Posterior cingulate gyrus (tissue), 11 donors: ENCODE results near the gene ARHGAP22.
A peak's percentile ranks its signal among the peaks of the same experiment; 100 is the strongest.

ENCODE experiments used
- DNase-seq, 10 donors: peaks; one replicate each; pipeline versions ENCODE4 v3.0.0 to v3.0.0-alpha.2; 2020 to 2021; ENCODE audit warnings: mixed read lengths in 3 of 10
- intact Hi-C: fragments of 100-400 bp; cut with DNase I; formaldehyde crosslinking; loops from one replicate; pipeline ENCODE4 v1.15.1; 2023

ARHGAP22 gene

GRCh38 chr10:48470893-48471805 lies 133.7 kb downstream of the ARHGAP22 start:
- intact Hi-C loops: no loop called here

DNA sequence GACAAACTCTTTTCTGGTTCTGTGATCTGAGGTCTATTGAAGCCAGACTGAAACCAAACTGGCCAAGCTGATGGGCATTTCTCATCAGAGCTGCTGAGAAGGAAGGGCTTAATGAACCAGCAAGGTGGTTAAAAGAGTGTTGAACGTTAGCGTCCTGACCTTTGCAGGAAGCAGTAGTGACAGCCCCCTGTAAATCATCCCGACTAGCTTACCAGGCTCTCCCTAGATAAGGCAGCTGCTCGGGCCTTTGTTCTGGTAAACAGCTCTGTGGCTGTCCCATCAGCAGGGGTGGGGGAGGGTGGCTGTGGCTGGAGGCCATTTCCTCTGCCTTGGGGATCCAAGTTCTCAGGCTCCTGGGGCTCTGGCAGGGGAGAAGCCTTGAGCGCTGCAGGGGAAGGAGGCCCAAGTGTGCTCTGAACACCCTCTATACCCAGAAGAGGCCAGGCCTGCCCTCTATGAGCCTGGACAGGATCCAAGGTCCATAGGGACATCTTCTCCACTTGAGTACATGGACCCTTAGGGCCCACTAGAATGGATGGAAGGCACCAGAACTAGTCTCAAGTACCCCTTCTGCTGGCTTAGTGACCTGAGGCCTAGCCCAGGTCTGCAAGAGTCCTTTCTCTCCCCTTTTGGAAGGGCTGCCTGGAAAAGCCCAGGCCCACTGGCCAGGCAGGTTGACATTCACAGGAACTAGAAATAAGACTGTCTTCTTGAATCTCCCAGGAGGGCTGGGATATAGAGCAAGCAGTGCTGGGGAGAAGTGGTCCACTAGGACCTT lies 134.6 kb downstream of the ARHGAP22 start:
- intact Hi-C loops: no loop called here
- DNase-seq: peak in 5 of 10 donors; percentile 40 to 88 (median 63)

More at GRCh38 chr10:48470893-48471805, 133.7 kb downstream of the ARHGAP22 start:
- DNase-seq: peak in 1 of 10 donors; percentile 67

- intact Hi-C loops: no loop called here
- peak in 2 of 10 donors; percentile 5 to 67 for DNase-seq
These were observed 135.3 kb downstream of the ARHGAP22 start for GRCh38 chr10:48469516-48470020.

DNA sequence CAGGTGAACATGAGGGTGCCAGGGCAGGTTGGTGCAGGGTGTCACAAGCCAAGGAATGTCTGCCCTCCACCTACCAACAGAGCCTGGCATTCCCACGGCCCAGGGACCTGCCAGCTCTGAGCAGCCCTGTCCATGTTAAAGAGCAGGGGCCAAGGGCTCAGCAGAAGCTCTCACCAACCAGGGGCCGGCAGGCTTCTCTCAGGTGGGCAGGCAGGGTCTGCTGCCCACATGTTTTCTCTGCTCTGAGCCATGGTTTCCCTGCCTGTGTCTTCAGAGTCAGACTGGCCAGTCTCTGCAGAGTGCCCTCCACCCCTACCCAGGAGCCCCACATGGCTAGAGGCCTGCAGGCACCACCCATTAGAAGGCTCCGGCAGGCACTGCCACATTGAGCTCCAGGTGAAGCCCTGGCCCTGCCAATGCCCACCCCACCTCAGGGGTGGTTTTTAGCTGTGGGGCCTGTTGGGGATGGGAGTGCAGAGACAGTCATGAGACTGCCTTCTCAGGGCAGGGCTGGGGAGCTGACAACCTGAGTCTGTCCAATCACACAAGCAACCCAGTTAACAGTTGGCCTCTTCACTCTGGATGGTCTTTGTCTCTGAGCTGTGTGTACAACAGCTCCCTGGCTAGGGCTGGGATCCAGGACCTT lies 135.9 kb downstream of the ARHGAP22 start:
- intact Hi-C loops: no loop called here
- peak in 3 of 10 donors; percentile 7 to 75 (median 73) for DNase-seq

GRCh38 chr10:48468130-48468790 lies 136.6 kb downstream of the ARHGAP22 start:
- peak in 3 of 10 donors; percentile 4 to 61 (median 13) for DNase-seq
- intact Hi-C loops: no loop called here

GRCh38 chr10:48467669-48468068 lies 137.2 kb downstream of the ARHGAP22 start:
- intact Hi-C loops: no loop called here
- peak in 2 of 10 donors; percentile 4 to 66 for DNase-seq

GRCh38 chr10:48466611-48467240 lies 138.1 kb downstream of the ARHGAP22 start:
- DNase-seq: peak in 4 of 10 donors; percentile 6 to 85 (median 46)
- intact Hi-C loops: no loop called here

DNA sequence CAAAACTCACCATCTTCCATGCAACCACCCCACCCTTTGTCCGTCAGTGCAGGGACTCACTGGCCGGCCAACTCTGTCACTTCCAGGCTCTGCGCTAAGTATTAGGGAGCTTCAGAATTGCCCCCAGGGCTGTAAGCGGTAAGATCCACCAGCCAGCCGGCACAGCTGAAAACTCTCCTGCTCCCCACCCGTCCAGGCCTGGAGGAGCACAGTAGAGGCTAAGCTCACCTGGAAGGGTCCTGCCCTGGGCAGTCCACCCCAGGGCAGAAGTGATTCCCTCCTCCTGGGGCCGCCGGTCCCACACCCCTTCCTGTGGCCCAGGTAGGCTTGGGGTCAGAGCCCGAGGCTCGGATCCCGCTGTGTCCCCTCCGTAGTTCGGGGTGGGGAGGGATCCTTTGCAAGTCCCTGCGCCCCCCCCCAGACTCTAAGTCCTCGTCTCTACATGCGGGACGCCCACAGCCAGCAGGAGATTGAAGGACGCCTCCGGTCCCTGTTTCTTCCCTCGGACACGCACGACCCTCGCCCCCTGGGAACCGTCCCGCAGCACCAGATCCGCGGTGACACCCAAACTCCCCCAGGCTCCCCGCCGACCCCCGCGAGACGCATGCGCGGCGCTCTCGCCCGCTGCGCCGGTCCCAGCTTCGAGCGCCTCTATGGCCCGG lies 138.9 kb downstream of the ARHGAP22 start:
- intact Hi-C loops: no loop called here
- DNase-seq: peak in 4 of 10 donors; percentile 6 to 81 (median 46)

DNA sequence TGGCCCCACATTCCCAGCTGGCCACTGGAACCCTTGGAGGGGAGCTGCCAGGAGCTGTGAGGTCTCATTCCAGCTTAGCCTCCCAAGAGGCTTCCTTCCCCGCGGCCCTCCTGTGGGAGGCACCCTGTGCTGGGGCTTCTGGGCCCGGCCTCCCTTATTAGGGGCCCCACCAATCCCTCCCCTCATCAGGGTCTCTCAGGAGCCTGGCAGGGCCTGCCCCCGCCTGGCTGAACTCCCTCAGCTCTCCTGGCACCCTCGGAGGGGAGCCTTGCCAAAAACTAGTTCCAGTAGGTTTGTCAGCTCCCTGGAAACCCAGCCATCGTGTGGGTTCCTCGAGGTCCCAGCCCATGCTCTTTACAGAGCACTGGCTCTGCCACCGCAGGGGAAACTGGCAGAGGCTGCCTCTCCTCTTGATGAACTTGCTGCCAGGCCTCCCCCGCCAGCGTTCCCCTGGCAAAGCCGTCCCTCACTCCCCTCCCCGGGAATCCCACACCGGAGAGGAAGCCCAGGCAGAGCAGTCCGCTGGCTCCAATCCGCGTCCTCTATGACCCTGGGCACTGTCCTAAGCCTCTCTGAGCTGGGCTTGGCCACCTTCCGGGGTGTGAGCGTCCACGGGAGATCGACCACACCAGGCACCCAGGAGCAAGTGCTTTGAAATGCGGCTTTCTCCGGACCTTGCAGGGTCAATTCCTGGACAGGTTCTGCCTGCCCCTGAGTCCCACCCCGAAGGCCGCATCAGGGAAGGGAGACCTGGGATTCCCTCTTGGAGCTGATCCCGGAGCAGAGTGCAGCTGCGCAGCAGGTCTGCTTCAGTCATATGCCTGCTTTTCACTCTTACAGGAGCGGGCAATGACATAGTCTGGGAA lies 139.8 kb downstream of the ARHGAP22 start:
- intact Hi-C loops: no loop called here
- DNase-seq: peak in 7 of 10 donors; percentile 17 to 91 (median 52)

DNA sequence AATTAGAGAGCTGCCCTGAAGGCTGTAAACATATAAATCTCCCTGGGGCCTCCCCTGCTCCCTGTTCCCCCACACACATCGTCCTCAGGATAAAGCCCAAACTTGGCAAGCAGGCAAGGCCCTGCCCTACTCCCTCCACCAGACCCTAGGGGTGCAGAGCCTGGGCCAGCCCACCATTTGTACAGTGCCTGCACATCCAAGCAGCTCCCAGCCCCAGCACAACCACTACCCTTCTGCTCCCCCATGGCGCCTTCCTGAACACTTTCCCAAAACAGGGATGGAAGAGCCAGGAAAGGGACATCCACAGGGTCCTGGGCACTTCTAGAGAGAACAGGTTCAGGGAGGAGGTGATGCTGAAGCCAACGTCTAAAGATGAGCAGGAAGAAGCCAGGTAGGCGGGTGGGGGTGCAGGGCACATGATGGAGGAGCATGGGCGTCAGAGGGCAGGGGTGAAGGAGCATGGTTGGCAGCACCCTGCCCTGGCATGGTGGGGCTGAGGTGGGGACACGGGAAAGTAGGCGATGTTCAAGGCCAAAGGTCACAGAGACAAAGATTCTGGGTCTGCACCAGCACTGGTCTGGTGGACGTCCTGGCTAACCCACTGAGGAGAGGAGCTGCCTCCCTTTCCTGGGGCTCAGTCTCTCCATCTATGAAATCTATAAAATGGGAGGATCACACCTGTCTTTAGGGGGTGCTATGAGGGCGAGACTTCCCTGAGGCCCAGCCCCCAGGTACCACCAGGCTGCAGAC lies 140.6 kb downstream of the ARHGAP22 start:
- peak in 5 of 10 donors; percentile 7 to 74 (median 14) for DNase-seq
- intact Hi-C loops: no loop called here

DNA sequence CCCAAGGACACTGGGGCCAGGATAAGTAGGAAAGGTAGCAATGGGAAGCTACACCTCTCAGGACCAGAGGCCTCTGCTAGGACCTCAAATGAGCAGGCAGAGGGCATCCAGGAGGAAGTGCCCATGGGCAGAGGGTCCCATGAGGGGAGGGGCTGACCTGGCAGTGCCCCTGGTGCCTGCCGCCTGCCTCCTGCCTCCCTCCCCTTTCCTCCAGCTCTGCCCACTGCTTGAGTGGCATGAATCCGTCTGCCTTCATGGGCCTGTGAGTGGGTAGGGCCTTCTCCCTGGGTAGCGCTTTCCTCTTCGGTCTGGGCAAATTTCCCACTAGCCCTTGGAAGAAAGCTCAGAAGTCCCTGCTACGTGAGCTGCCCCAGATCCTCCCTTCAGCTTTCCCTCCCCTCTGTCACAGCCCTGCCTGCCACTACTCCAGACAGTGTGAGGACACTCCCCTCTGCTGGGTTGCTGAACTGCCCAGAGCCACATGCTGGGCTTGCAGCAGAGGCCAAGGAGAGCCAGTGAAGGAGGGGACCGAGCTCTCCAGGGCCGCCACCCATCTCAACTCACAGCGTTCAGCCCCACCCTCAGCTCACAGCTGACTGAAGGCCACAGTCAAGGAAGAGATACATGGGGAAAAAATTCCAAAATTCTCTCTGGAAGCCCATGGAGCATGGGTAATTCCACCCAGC lies 141.4 kb downstream of the ARHGAP22 start:
- intact Hi-C loops: no loop called here

GRCh38 chr10:48462482-48463020 lies 142.3 kb downstream of the ARHGAP22 start:
- DNase-seq: peak in 3 of 10 donors; percentile 12 to 51 (median 46)
- intact Hi-C loops: no loop called here

More for the DNA sequence above, 141.4 kb downstream of the ARHGAP22 start:
- peak in 4 of 10 donors; percentile 16 to 83 (median 55) for DNase-seq

DNA sequence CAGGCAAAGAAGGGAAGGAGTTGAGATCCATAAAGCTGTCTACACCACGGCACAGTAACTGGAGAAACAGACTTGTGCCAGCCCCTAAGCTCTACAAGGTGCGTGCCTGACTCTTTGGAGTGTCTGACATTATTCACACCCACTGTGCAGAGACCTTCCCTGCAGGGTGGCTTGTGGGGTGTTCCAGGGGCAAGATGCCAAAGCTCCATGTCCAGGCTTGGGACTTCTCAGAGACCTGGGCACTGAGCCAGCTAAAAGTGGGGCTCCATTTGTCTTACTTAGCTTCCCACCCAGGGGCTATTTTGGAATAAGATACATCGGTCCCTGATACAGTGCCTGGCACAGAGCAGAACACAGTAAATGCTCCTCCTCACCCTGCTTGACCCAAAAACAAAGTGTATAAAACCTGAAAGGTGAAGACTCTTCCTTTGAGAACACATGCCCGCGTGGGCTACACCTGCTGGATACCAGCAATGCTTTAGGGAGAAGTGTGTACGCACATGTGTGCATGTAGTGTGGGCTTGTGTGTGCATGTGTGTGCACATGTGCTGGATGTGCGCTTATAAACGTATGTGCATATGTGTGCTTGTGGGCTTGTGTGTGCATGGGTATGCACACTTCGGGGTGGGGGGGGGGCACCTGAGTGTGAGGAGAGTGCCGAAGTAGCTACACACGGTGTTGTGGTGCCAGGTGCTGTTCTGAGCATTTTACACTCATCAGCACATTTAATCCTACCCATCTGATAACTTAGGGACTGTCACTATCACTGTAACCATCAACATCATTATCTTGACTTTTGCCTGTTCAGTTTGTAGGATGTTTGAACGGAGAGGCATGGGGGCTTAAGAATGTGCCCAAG lies 143.0 kb downstream of the ARHGAP22 start:
- intact Hi-C loops: no loop called here
- no peak for DNase-seq

GRCh38 chr10:48460182-48460581 lies 144.7 kb downstream of the ARHGAP22 start:
- intact Hi-C loops: no loop called here
- DNase-seq: no peak
